Measurements from ENCODE around the gene CFAP77. TPM values are rescaled to one million over a fixed set of nuclear protein-coding genes. Genes with fewer than 3 reads are reported as not detected.

CFAP77 gene
- total RNA-seq, 1 donor from 2014 or later = 0.43 TPM

DNA sequence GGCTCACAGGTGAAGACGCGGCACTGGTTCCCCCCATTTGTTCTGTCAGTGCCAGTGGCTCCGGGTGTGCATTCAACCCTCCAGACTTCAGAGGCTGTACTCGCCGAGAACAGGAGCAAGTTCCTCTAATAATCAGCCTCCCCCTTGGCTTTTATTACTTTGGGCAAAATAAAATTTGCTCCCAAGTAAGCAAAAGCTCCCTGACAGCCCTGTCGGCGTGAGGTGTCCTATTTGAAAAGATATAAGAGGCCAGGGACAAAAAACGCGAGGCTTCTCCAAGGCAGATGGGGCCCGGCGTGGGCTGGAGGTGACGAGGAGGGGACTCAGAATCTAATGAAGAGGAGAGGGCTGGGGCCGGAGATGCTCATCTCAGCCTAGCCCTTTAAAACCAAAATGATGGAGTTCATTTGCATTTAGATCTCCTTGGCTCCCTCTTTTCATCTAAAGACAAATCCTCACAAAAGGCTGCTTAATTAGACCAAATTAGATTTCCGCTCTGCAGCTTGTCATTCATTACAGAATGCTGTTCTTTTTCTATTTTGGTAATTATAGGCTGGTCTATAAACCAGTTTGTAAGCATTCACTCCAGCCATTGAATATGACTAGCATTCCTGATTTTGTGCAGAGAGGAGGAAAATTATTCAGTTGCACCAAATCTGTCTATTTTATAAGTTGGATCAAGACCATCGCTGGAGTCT, 68.5 kb downstream of the CFAP77 start:
- Mint-ChIP-seq H3K36me3 (ENCODE audit: insufficient read depth) (no peaks in the 10 kb centered on the region), H3K9me3 (ENCODE audit: low read depth) (no peaks in the 10 kb centered on the region), H3K27me3 (peaks cover 15% of the 10 kb centered on the region), H3K4me1 (ENCODE audit: low read depth) (peaks cover 3% of the 10 kb centered on the region), H3K27ac (no peak overlapping the region), H3K4me3 (ENCODE audit: low read depth) (no peak overlapping the region)
- TF ChIP-seq, protein P1, sequence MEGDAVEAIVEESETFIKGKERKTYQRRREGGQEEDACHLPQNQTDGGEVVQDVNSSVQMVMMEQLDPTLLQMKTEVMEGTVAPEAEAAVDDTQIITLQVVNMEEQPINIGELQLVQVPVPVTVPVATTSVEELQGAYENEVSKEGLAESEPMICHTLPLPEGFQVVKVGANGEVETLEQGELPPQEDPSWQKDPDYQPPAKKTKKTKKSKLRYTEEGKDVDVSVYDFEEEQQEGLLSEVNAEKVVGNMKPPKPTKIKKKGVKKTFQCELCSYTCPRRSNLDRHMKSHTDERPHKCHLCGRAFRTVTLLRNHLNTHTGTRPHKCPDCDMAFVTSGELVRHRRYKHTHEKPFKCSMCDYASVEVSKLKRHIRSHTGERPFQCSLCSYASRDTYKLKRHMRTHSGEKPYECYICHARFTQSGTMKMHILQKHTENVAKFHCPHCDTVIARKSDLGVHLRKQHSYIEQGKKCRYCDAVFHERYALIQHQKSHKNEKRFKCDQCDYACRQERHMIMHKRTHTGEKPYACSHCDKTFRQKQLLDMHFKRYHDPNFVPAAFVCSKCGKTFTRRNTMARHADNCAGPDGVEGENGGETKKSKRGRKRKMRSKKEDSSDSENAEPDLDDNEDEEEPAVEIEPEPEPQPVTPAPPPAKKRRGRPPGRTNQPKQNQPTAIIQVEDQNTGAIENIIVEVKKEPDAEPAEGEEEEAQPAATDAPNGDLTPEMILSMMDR (IDR thresholded peaks at IDR 0.05; ENCODE audit: unreplicated experiment) = no peak
- DNase-seq (ENCODE audit: low spot score, unreplicated experiment) = no peak

DNA sequence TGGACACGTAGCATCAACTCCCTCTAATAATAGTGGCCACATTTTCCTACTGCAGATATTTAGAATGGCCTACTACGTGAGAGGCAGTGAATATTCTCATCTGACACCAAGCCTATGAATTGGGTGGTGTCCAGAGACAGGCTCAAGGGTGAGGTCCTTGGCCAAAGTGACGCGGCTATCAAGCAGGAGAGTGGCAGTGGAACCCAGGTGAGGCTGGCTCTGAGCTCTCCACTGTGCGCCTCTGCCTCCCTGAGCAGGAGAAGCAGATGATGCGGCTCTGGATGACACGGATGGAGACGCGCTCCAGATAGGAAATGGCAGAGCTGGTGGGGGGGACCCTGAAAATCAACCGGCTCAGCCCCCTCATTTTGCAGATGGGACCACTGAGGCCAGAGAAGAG, 69.7 kb downstream of the CFAP77 start:
- H3K4me1 Mint-ChIP-seq (ENCODE audit: low read depth) = no peaks in the 10 kb centered on the region
- DNase-seq (ENCODE audit: low spot score, unreplicated experiment) = no peak
- peaks cover 17% of the 10 kb centered on the region for H3K27me3 Mint-ChIP-seq
- TF ChIP-seq, protein P1 (IDR thresholded peaks at IDR 0.05; ENCODE audit: unreplicated experiment) = no peak
- H3K36me3 Mint-ChIP-seq (ENCODE audit: insufficient read depth) = no peaks in the 10 kb centered on the region
- H3K27ac Mint-ChIP-seq = no peak overlapping the region
- H3K9me3 Mint-ChIP-seq (ENCODE audit: low read depth) = no peaks in the 10 kb centered on the region
- H3K4me3 Mint-ChIP-seq (ENCODE audit: low read depth) = no peak overlapping the region

DNA sequence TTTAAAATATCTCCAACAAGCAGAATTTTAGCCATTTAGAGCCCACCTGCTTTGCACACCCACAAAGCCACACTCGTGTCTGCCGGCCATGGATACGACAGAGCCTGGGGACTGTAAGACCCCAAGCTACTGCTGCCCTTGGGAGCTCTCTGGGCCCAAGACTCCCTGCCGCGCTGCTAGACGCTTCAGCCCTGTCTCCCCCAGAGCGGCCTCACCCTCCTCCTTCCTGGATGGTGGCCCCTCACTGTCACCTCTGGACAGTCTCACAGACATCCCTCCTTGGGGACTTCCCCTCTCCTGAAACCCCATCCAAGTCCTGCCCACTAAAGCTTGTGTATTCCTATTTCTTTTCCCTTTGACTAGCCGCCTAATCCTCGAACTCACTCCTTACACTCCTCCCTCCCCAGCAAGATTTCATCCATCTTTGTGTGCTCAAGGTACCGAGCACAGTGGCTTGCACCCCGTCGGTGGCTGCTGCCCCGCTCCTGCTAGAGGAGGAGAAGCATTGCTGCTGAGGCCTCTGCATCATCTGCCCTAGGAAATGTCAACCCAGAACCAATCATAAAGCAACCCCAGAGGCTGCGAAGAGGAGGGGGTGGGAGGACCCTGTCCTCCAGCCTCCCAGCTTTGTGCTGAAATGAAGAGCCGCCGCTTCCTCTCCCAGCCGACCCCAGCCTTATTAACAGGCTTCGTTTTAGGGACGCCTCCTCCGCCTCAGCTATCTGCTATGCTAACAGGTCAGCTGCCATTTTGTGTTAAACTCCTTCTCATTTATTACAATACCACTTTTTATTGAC, 71.2 kb downstream of the CFAP77 start:
- H3K36me3 Mint-ChIP-seq (ENCODE audit: insufficient read depth) = no peaks in the 10 kb centered on the region

DNA sequence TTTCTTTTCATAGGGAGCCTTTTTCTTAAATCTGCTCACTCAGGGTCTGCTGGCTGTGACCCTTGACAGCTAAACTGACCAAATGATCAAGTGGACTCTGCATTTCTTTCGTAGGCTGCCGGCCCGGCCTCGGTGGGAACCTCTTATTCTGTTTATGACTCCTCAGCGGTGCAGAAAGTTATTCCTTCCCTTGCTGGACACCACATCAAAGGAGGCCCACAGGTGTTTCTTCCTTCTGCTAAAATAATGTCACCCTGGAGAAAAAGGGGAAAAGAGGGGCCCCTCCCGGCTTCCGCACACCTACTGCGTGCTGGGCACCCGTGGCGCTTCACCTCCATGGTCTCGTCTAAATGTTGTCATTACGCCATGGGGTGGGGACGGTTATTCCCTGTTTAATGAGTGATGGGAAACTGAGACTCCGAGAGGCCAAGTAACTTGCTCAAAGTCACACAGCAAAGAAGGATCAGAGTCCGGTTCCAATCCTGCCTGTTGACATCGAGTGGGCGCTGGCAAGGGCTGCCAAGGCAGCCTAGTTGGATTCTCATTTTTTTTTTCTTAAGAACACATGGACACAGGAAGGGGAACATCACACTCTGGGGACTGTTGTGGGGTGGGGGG, 72.3 kb downstream of the CFAP77 start:
- no peak for DNase-seq (ENCODE audit: low spot score, unreplicated experiment)
- TF ChIP-seq, protein P1 (IDR thresholded peaks at IDR 0.05; ENCODE audit: unreplicated experiment) = no peak
- H3K4me1 Mint-ChIP-seq (ENCODE audit: low read depth) = no peaks in the 10 kb centered on the region
- no peak overlapping the region for H3K4me3 Mint-ChIP-seq (ENCODE audit: low read depth)
- peaks cover 19% of the 10 kb centered on the region for H3K27me3 Mint-ChIP-seq
- H3K27ac Mint-ChIP-seq = no peak overlapping the region
- H3K36me3 Mint-ChIP-seq (ENCODE audit: insufficient read depth) = no peaks in the 10 kb centered on the region
- H3K9me3 Mint-ChIP-seq (ENCODE audit: low read depth) = no peaks in the 10 kb centered on the region

More for the DNA sequence above, 71.2 kb downstream of the CFAP77 start:
- DNase-seq (ENCODE audit: low spot score, unreplicated experiment) = no peak
- TF ChIP-seq, protein P1 (IDR thresholded peaks at IDR 0.05; ENCODE audit: unreplicated experiment) = no peak
- H3K27ac Mint-ChIP-seq = no peak overlapping the region
- H3K4me3 Mint-ChIP-seq (ENCODE audit: low read depth) = no peak overlapping the region
- no peaks in the 10 kb centered on the region for H3K4me1 Mint-ChIP-seq (ENCODE audit: low read depth)
- H3K9me3 Mint-ChIP-seq (ENCODE audit: low read depth) = no peaks in the 10 kb centered on the region
- peaks cover 17% of the 10 kb centered on the region for H3K27me3 Mint-ChIP-seq

DNA sequence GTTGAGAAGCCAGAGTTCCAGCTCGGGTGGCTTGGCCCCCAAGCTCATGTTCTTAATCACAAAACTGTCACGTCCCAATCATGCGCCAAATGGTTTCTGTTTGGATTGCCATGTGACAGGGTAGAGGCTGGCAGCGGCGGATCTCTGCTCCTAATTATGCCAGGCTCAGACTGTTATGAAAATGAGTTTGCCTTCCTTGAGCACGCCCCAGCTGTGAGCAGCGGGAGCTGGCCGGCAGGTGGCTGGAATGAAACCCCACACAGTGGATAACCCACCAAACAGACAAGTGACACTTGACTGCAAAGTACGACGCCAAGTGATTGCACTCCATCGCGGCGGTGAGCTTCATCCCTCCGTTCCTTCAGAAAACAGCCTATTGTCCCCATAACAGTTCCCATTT, 75.4 kb downstream of the CFAP77 start:
- H3K27me3 Mint-ChIP-seq = peaks cover 28% of the 10 kb centered on the region
- TF ChIP-seq, protein P1 (IDR thresholded peaks at IDR 0.05; ENCODE audit: unreplicated experiment) = no peak
- H3K27ac Mint-ChIP-seq = no peak overlapping the region
- no peak for DNase-seq (ENCODE audit: low spot score, unreplicated experiment)
- no peaks in the 10 kb centered on the region for H3K9me3 Mint-ChIP-seq (ENCODE audit: low read depth)
- H3K36me3 Mint-ChIP-seq (ENCODE audit: insufficient read depth) = no peaks in the 10 kb centered on the region
- H3K4me1 Mint-ChIP-seq (ENCODE audit: low read depth) = no peaks in the 10 kb centered on the region
- H3K4me3 Mint-ChIP-seq (ENCODE audit: low read depth) = no peak overlapping the region

Data from progenitor cell of endocrine pancreas (in vitro differentiated cells).